Endodermal cell (in vitro differentiated cells): ENCODE measurements around the gene RAE1. TPM values are rescaled to one million over a fixed set of nuclear protein-coding genes. Genes with fewer than 3 reads are reported as not detected.

Experiments
- DNase-seq: peaks from one replicate; pipeline ENCODE4 v3.0.0-alpha.2; 2017
- H3K27ac ChIP-seq: 2 replicates; pipeline ENCODE4 v1.5.1; 2013; ENCODE audit warnings: mild to moderate bottlenecking, low read depth, low read length, moderate library complexity
- H3K27me3 ChIP-seq: 2 replicates; pipeline ENCODE4 v1.6.1; 2013; ENCODE audit warnings: mild to moderate bottlenecking, low read length, moderate library complexity; ENCODE audit not compliant: insufficient read depth, control insufficient read depth, poor library complexity, severe bottlenecking
- H3K36me3 ChIP-seq: 2 replicates; pipeline ENCODE4 v1.7.0; 2013; ENCODE audit warnings: mild to moderate bottlenecking, low read length, moderate library complexity; ENCODE audit not compliant: control insufficient read depth, insufficient read depth
- H3K4me1 ChIP-seq: one replicate; pipeline ENCODE4 v1.7.0; 2013; ENCODE audit warnings: low read length; ENCODE audit not compliant: control insufficient read depth, insufficient read depth
- H3K4me3 ChIP-seq: 2 replicates; pipeline ENCODE4 v1.5.1; 2013; ENCODE audit warnings: mild to moderate bottlenecking, low read length, moderate library complexity
- H3K9ac ChIP-seq: 2 replicates; pipeline ENCODE4 v1.6.1; 2013; ENCODE audit warnings: mild to moderate bottlenecking, low read length, moderate library complexity; ENCODE audit not compliant: poor library complexity, severe bottlenecking; ENCODE audit errors: extremely low read depth
- H3K9me3 ChIP-seq: 2 replicates; pipeline ENCODE4 v1.6.1; 2013; ENCODE audit warnings: mild to moderate bottlenecking, low read length, moderate library complexity; ENCODE audit not compliant: control insufficient read depth
- H3K27ac Mint-ChIP-seq: 2 replicates; pipeline ENCODE4 v1.8.0; 2020; ENCODE audit warnings: mixed read lengths
- H3K27me3 Mint-ChIP-seq: 2 replicates; pipeline ENCODE4 v1.8.0; 2021; ENCODE audit warnings: mild to moderate bottlenecking, mixed read lengths; ENCODE audit not compliant: insufficient read depth
- H3K36me3 Mint-ChIP-seq: 2 replicates; pipeline ENCODE4 v1.8.0; 2020; ENCODE audit warnings: low read depth, mixed read lengths
- H3K4me1 Mint-ChIP-seq: 2 replicates; pipeline ENCODE4 v1.8.0; 2020; ENCODE audit warnings: mixed read lengths
- H3K4me3 Mint-ChIP-seq: 2 replicates; pipeline ENCODE4 v1.8.0; 2020; ENCODE audit warnings: mild to moderate bottlenecking, moderate library complexity, mixed read lengths
- H3K9me3 Mint-ChIP-seq: 2 replicates; pipeline ENCODE4 v1.8.0; 2020; ENCODE audit warnings: mild to moderate bottlenecking, mixed read lengths
- WGBS, 2 experiments: methylation state at CpG; one replicate each; pipeline versions ENCODE4 v1.1.5 to v1.1.7; 2013; ENCODE audit warnings: missing lambda C conversion rate in 2 of 2, mixed read lengths in 1 of 2; ENCODE audit not compliant: insufficient coverage in 1 of 2, insufficient read length in 1 of 2; 5-methylcytosine and 5-hydroxymethylcytosine counted together
- total RNA-seq, 2 donors: library from RNA; stranded (reverse); fragmentation: NEBNext Ultra II Directional in 1 of 2; extraction: Animal tissue kit (Norgen Biotek cat#: 25700) in 1 of 2; gene quantifications; 2 replicates in 1 of 2; 3 replicates in 1 of 2; pipeline ENCODE4 v1.2.1, GENCODE V29; 2021
- TF ChIP-seq, protein P1 (sequence below): fragments of 200-600 bp; sonication (generic); conservative IDR thresholded peaks from 2 replicates; pipeline ENCODE4 v1.5.0; 2021; ENCODE audit warnings: antibody characterized with exemption, mild to moderate bottlenecking

RAE1 gene
- total RNA-seq, 2 donors from 2014 or later = 41.2 to 43.8 TPM

DNA sequence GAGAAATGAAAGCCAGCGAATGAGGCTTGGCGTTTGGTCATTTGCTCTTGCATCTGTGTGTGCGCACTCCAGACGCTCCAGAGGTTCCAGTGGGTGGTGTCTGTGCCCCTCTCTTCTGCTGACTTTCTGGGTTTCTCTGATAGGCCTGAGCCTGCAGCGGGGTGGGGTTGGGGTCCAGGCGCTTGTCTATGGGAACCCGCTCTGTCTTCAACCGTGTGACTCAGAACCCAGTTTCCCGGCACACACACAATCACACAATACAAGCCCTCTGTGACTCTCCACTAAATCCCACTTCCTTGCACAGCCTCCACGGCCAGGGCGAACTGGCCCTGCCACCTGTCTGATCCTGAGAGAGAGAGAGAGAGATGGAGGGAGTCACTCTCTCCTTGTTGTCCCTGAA lies 64.7 kb downstream of the RAE1 start:
- no peak overlapping the region for H3K4me3 ChIP-seq
- Mint-ChIP-seq H3K27me3 (no peaks in the 10 kb centered on the region), H3K9me3 (no peaks in the 10 kb centered on the region), H3K4me3 (no peak overlapping the region), H3K36me3 (no peaks in the 10 kb centered on the region), H3K4me1 (no peaks in the 10 kb centered on the region), H3K27ac (peak overlapping the region; percentile 74)
- TF ChIP-seq, protein P1, sequence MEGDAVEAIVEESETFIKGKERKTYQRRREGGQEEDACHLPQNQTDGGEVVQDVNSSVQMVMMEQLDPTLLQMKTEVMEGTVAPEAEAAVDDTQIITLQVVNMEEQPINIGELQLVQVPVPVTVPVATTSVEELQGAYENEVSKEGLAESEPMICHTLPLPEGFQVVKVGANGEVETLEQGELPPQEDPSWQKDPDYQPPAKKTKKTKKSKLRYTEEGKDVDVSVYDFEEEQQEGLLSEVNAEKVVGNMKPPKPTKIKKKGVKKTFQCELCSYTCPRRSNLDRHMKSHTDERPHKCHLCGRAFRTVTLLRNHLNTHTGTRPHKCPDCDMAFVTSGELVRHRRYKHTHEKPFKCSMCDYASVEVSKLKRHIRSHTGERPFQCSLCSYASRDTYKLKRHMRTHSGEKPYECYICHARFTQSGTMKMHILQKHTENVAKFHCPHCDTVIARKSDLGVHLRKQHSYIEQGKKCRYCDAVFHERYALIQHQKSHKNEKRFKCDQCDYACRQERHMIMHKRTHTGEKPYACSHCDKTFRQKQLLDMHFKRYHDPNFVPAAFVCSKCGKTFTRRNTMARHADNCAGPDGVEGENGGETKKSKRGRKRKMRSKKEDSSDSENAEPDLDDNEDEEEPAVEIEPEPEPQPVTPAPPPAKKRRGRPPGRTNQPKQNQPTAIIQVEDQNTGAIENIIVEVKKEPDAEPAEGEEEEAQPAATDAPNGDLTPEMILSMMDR = no peak
- H3K9me3 ChIP-seq = no peaks in the 10 kb centered on the region
- H3K36me3 ChIP-seq = no peaks in the 10 kb centered on the region
- no peaks in the 10 kb centered on the region for H3K4me1 ChIP-seq
- DNase-seq = no peak
- no peak overlapping the region for H3K9ac ChIP-seq
- H3K27me3 ChIP-seq = no peaks in the 10 kb centered on the region
- 87 to 95% methylated on average over 4 to 11 of the region's 11 CpGs for WGBS, 2 experiments
- no peak overlapping the region for H3K27ac ChIP-seq

DNA sequence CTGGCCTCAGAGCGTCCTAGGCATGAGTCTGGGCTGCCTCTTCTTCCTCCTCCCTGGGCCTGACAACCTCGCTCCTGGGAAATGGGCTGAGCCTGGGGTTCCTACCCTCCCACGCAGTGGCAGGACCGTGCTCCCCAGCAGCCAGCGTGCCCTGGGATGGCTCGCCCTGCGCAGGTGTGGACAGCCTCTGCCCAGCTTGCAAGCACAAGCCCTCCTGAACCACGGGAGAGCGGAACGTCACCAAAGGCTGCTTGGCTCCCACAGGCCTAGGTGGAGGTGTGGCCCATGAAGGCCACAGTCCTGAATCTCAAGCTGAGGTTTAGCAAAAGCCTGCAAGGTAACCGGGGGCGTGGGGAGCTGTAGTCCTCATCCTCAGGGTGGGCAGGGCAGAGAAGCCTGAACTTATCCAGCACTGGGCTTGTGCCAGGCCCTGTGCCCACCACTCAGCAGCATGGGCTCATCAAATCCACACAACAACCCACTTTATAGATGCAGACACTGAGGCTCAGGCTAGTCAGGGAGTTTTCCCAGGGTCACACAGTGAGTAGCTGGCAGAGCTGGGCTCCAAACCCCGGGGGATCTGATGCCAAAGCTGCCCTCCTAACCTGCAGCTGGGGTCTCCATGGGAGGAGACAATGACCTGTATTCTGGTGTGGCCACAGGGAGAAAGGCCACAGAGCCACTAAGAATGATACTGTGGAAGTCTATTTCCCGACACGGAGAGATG lies 65.4 kb downstream of the RAE1 start:
- Histone ChIP-seq H3K27ac (no peak overlapping the region), H3K4me1 (no peaks in the 10 kb centered on the region), H3K9me3 (no peaks in the 10 kb centered on the region), H3K27me3 (no peaks in the 10 kb centered on the region), H3K9ac (no peak overlapping the region), H3K36me3 (no peaks in the 10 kb centered on the region), H3K4me3 (no peak overlapping the region)
- Mint-ChIP-seq H3K27ac (peak overlapping the region; percentile 74), H3K9me3 (no peaks in the 10 kb centered on the region), H3K4me3 (no peak overlapping the region), H3K27me3 (no peaks in the 10 kb centered on the region), H3K36me3 (no peaks in the 10 kb centered on the region), H3K4me1 (no peaks in the 10 kb centered on the region)
- TF ChIP-seq, protein P1 = no peak
- WGBS, 2 experiments = 92 to 96% methylated on average over 14 to 15 of the region's 15 CpGs
- no peak for DNase-seq

DNA sequence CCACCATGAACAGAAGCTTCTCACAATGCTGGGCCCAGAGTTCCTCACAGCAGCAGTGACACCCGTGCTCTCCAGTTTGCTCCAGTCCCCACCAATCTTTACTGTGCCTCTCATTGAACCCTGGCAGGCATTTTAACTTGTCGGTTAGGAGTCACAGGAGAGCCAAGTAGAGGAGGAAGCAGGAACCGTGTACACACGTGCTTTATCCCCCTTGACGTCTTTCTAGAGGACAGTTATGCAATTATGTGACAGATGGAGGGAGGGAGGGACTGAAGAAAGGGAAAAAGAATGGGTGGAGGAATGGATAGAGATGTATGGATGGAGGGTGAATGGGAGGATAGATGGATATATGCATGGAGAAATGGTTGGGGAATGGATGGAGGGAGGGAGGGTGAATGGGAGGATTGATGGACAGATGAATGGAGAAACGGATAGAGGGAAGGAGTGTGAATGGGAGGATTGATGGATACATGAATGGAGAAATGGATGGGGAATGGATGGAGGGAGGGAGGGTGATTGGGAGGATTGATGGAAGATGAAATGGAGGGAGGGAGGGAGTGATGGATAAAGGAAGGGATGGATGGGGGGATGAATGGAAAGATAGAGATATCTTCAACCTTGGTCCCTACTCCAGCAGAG lies 66.1 kb downstream of the RAE1 start:
- H3K9me3 ChIP-seq = no peaks in the 10 kb centered on the region
- H3K4me3 ChIP-seq = no peak overlapping the region
- no peaks in the 10 kb centered on the region for H3K4me1 Mint-ChIP-seq
- H3K27ac ChIP-seq = no peak overlapping the region
- no peaks in the 10 kb centered on the region for H3K36me3 Mint-ChIP-seq
- H3K27ac Mint-ChIP-seq = no peak overlapping the region
- 74 to 78% methylated on average over 4 to 6 of the region's 6 CpGs for WGBS, 2 experiments
- H3K9ac ChIP-seq = no peak overlapping the region
- DNase-seq = no peak
- no peaks in the 10 kb centered on the region for H3K4me1 ChIP-seq
- no peaks in the 10 kb centered on the region for H3K27me3 ChIP-seq
- H3K27me3 Mint-ChIP-seq = no peaks in the 10 kb centered on the region
- no peak overlapping the region for H3K4me3 Mint-ChIP-seq
- TF ChIP-seq, protein P1 = no peak
- no peaks in the 10 kb centered on the region for H3K36me3 ChIP-seq
- no peaks in the 10 kb centered on the region for H3K9me3 Mint-ChIP-seq
